ENCODE measurements around the gene SLC26A5. TPM values are rescaled to one million over a fixed set of nuclear protein-coding genes. Genes with fewer than 3 reads are reported as not detected.
A peak's percentile ranks its signal among the peaks of the same experiment; 100 is the strongest.

SLC26A5 gene
- total and polyA plus RNA-seq, 2 donors (not counting 1 experiment from before 2014, with no cell fraction given): not detected

DNA sequence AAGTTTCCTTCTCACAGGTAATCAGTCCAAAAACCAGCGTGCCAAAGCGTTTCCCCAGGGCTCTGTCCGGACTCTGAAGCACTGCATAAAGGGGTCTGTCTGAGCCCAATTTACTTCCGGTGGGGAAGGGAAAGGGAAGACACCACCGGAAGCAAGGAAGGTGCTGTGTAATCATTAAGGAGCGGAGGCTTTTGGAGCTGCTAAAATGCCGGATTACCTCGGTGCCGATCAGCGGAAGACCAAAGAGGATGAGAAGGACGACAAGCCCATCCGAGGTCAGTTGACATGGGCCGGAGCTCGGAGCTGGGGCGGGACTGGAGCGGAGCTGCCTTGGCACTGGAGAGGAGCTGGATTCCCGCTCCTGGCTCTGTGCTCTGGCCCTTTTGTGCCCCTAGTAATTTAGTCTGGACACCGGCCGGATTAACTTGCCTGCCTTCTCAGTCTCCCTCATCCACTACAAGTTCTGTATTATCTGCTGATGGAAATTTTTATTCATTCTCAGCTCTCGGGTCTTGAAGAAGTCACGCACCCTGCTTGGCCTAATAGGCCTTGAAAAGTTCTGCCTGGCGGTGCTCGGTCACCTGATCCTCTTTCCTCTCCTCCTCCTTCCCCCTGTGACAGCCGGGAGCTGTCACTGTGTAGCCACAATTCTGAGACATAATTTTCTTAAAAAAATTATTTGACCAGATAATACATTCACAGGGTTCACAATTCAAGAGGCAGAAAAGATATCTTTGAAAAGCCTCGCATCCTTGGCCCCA lies 98.3 kb downstream of the SLC26A5 start, which contains the start of gene PSMC2:
PSMC2 (plus strand) TSS at position 137 of the 761 bp plus-strand sequence; CDS start at position 206, 69 bp downstream.
- peaks cover 97% of the 10 kb centered on the region for H3K79me2 ChIP-seq (ENCODE audit: control insufficient read depth, insufficient read depth, low read length)
- DNase-seq (peak; percentile 91), ATAC-seq (ENCODE audit: low read depth) (peak; percentile 50)
- WGBS (ENCODE audit: insufficient coverage): under 1% methylated on average over 23 of the region's 25 CpGs
- H3K4me2 ChIP-seq (replicated peaks; ENCODE audit: low read depth, low read length, poor library complexity, severe bottlenecking): peak within 1 kb of the TSS; percentile 71
- no peaks in the 10 kb centered on the region for H3K9me3 Mint-ChIP-seq (ENCODE audit: insufficient read depth)
- no peak for TF ChIP-seq EZH2 (IDR thresholded peaks at IDR 0.05; ENCODE audit: borderline replicate concordance, insufficient read depth, low read depth, low read length, poor library complexity, severe bottlenecking)
- TF ChIP-seq, protein P1, sequence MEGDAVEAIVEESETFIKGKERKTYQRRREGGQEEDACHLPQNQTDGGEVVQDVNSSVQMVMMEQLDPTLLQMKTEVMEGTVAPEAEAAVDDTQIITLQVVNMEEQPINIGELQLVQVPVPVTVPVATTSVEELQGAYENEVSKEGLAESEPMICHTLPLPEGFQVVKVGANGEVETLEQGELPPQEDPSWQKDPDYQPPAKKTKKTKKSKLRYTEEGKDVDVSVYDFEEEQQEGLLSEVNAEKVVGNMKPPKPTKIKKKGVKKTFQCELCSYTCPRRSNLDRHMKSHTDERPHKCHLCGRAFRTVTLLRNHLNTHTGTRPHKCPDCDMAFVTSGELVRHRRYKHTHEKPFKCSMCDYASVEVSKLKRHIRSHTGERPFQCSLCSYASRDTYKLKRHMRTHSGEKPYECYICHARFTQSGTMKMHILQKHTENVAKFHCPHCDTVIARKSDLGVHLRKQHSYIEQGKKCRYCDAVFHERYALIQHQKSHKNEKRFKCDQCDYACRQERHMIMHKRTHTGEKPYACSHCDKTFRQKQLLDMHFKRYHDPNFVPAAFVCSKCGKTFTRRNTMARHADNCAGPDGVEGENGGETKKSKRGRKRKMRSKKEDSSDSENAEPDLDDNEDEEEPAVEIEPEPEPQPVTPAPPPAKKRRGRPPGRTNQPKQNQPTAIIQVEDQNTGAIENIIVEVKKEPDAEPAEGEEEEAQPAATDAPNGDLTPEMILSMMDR (IDR thresholded peaks at IDR 0.05): no peak
- H3K36me3 ChIP-seq (replicated peaks in 1 of 2; ENCODE audit: control extremely low read depth in 1 of 2, control insufficient read depth in 1 of 2, extremely low read depth in 1 of 2, insufficient read depth in 2 of 2, low read length in 1 of 2): peaks cover under 1 to 17% of the 10 kb centered on the region in 2 experiments
- peak within 1 kb of the TSS; percentile 91 for H2AFZ ChIP-seq (ENCODE audit: insufficient read depth, low read depth, low read length, poor library complexity, severe bottlenecking)
- H3K4me1 Mint-ChIP-seq: peaks cover 61% of the 10 kb centered on the region
- H3K27me3 ChIP-seq (replicated peaks in 1 of 4; ENCODE audit: control extremely low read depth in 1 of 4, control insufficient read depth in 3 of 4, insufficient read depth in 4 of 4, low read length in 3 of 4): no peaks in the 10 kb centered on the region
- H3K9ac ChIP-seq (ENCODE audit: low read length): peak within 1 kb of the TSS; percentile 93
- ChIA-PET POLR2A (no interaction called here), CTCF (interaction anchor here (0.7 kb wide), 1 partner anchor 51 kb away, joined by 3 read pairs; no protein-coding TSS in a partner anchor)
- H3K4me1 ChIP-seq (ENCODE audit: control insufficient read depth in 2 of 2, insufficient read depth in 2 of 2, low read length in 2 of 2): peaks cover 24 to 35% of the 10 kb centered on the region in 2 donors
- H3K27ac Mint-ChIP-seq: peak within 1 kb of the TSS; percentile 94
- H4K20me1 ChIP-seq (ENCODE audit: control insufficient read depth, insufficient read depth, low read length, poor library complexity, severe bottlenecking): peaks cover 17% of the 10 kb centered on the region
- H3K27me3 Mint-ChIP-seq: no peaks in the 10 kb centered on the region
- no peaks in the 10 kb centered on the region for H3K9me3 ChIP-seq (ENCODE audit: control extremely low read depth in 1 of 3, control insufficient read depth in 2 of 3, insufficient read depth in 1 of 3, low read length in 2 of 3)
- peak within 1 kb of the TSS; percentile 97 for H3K4me3 Mint-ChIP-seq
- intact Hi-C loops (cut with micrococcal nuclease): loop anchor here (1.0 to 10.0 kb wide), 4 partner anchors 67 to 857 kb away; partner anchors contain the start of genes FBXL13, NAPEPLD and ORC5
- peak within 1 kb of the TSS; percentile 72 to 88 for H3K27ac ChIP-seq (ENCODE audit: low read length in 2 of 2)
- H3K4me3 ChIP-seq (ENCODE audit: control extremely low read depth in 1 of 5, extremely low read depth in 1 of 5, insufficient read depth in 1 of 5, low read depth in 2 of 5, low read length in 4 of 5): peak within 1 kb of the TSS; percentile 74 to 96 (median 90)

DNA sequence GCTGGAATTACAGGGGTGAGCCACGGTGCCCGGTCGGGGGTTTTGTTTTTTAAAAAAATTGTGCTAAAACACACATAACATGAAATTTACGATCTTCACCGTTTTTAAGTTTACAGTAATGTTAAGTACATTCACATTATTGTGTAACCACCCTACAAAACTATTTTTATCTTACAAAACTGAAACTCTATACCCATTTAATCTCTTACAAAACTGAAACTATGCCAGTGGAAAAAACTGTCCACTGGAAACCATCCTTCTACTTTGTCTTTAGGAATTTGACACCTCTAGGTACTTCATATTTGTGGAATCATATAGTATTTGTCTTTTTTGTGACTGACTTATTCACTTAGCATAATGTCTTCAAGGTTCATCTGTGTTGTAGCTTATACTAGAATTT lies 99.6 kb downstream of the SLC26A5 start:
- H3K36me3 ChIP-seq (replicated peaks in 1 of 2; ENCODE audit: control extremely low read depth in 1 of 2, control insufficient read depth in 1 of 2, extremely low read depth in 1 of 2, insufficient read depth in 2 of 2, low read length in 1 of 2): peaks cover under 1 to 13% of the 10 kb centered on the region in 2 experiments
- ChIA-PET CTCF (no interaction called here), POLR2A (no interaction called here)
- TF ChIP-seq EZH2 (IDR thresholded peaks at IDR 0.05; ENCODE audit: borderline replicate concordance, insufficient read depth, low read depth, low read length, poor library complexity, severe bottlenecking): no peak
- TF ChIP-seq, protein P1 (IDR thresholded peaks at IDR 0.05): no peak
- no peak overlapping the region for H3K4me2 ChIP-seq (replicated peaks; ENCODE audit: low read depth, low read length, poor library complexity, severe bottlenecking)
- no peaks in the 10 kb centered on the region for H3K27me3 Mint-ChIP-seq
- ATAC-seq (ENCODE audit: low read depth): no peak
- no peak overlapping the region for H3K27ac Mint-ChIP-seq
- no peak overlapping the region for H3K9ac ChIP-seq (ENCODE audit: low read length)
- H3K9me3 Mint-ChIP-seq (ENCODE audit: insufficient read depth): no peaks in the 10 kb centered on the region
- no peak overlapping the region for H3K4me3 ChIP-seq (ENCODE audit: control extremely low read depth in 1 of 5, extremely low read depth in 1 of 5, insufficient read depth in 1 of 5, low read depth in 2 of 5, low read length in 4 of 5)
- H3K79me2 ChIP-seq (ENCODE audit: control insufficient read depth, insufficient read depth, low read length): peaks cover 91% of the 10 kb centered on the region
- H3K4me3 Mint-ChIP-seq: peak overlapping the region; percentile 97
- no peaks in the 10 kb centered on the region for H3K27me3 ChIP-seq (replicated peaks in 1 of 4; ENCODE audit: control extremely low read depth in 1 of 4, control insufficient read depth in 3 of 4, insufficient read depth in 4 of 4, low read length in 3 of 4)
- intact Hi-C loops (cut with micrococcal nuclease): loop anchor here (5.0 to 10.0 kb wide), 3 partner anchors 199 to 858 kb away; partner anchors contain the start of genes FBXL13, NAPEPLD and ORC5
- peaks cover 24 to 35% of the 10 kb centered on the region in 2 donors for H3K4me1 ChIP-seq (ENCODE audit: control insufficient read depth in 2 of 2, insufficient read depth in 2 of 2, low read length in 2 of 2)
- DNase-seq: no peak
- H4K20me1 ChIP-seq (ENCODE audit: control insufficient read depth, insufficient read depth, low read length, poor library complexity, severe bottlenecking): peaks cover 10% of the 10 kb centered on the region
- H3K27ac ChIP-seq (ENCODE audit: low read length in 2 of 2): no peak overlapping the region
- 100% methylated on average over 2 of the region's 5 CpGs for WGBS (ENCODE audit: insufficient coverage)
- H2AFZ ChIP-seq (ENCODE audit: insufficient read depth, low read depth, low read length, poor library complexity, severe bottlenecking): peak overlapping the region; percentile 91
- peaks cover 60% of the 10 kb centered on the region for H3K4me1 Mint-ChIP-seq
- H3K9me3 ChIP-seq (ENCODE audit: control extremely low read depth in 1 of 3, control insufficient read depth in 2 of 3, insufficient read depth in 1 of 3, low read length in 2 of 3): no peaks in the 10 kb centered on the region

Data from B cell (primary cell).